GM15510 (cell line): Measurements from ENCODE around the gene MTUS2.

Experiments
- POLR2A ChIP-seq: IDR thresholded peaks from 3 replicates; pipeline ENCODE4 v1.6.1; 2011; ENCODE audit warnings: borderline replicate concordance; ENCODE audit not compliant: insufficient read length; ENCODE audit errors: extremely low read depth

The MTUS2 gene

DNA sequence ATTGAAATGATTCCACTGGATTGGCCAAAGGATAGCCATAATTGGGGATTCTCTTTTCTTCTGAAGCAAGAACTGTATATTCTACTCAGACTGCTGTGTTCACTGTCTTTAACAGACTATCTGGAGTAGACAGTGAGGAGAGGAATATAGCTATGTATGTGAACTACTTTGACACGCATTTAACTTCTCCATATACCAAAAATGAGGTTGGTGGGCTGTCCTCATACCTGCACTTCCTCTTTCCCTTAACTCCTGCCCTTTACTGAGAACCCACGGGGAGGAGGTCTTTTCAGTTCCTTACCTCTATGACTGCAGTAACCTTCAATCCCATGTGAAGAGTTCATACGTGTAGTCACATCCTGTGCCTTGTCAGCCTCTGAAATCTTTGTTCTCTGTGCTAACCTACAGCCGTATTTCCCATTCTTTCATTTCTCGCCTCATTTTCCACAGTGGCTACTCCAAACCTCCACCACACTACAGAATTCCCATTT is 305.8 kb downstream of the MTUS2 start:
- TF ChIP-seq POLR2A: no peak

DNA sequence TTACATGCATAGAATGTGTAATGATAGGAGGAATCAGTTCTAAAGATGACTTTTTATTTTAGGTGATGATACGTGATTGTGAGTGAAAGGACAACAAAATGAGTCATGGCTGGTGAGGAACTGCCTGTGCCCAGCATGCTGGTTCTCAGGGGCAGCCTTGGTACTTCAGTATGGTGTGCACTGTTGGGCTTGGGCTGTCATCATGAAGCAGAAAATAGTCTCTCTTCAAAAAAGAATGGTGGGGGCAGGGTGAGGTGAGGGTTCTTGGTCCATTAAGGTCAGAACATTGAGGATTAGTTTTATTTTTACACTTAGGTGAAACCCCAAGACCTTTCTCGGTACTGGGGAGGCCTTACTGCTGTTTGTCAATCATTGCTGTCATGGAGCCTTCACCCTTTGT is 309.5 kb downstream of the MTUS2 start:
- TF ChIP-seq POLR2A: no peak

DNA sequence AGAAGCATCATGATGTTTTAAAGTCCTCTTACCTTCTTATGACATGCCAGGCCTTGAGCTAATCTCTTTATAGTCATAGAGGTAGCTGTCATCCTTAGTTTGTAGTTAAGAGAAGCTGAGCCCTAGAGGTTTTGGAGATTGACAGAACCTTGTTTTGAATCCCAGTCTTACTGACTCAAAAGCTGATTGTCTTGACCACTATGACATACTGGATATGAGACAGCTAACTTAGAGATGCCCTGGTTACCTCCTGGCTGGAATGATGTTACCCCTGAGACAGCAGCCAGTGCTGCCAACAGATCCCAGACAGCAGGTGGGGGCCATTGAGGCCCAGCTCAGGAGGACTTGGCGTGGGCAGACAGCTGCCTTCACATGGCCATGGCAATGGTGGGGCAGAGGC is 311.0 kb downstream of the MTUS2 start:
- no peak for TF ChIP-seq POLR2A

- no peak for TF ChIP-seq POLR2A
Measured at GRCh38 chr13:29131881-29132668, 311.9 kb downstream of the MTUS2 start.

DNA sequence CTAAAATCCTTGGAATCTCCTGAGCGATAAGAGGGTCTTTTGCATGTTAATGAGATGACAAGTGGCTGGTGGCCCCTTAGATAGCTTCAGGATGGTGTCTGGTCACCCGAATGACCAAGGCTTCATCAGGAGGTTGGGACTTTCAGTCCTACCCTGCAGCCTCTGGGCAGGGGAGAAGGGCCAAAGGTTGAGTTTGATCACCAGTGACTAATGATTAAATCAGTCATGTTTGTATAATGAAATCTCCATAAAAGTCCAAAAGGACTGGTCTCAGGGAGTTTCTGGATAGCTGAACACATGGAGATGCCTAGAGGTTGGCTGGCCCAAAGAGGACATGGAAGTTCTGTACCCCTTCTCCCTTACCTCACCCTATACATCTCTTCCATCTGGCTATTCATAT is 316.2 kb downstream of the MTUS2 start:
- no peak for TF ChIP-seq POLR2A

DNA sequence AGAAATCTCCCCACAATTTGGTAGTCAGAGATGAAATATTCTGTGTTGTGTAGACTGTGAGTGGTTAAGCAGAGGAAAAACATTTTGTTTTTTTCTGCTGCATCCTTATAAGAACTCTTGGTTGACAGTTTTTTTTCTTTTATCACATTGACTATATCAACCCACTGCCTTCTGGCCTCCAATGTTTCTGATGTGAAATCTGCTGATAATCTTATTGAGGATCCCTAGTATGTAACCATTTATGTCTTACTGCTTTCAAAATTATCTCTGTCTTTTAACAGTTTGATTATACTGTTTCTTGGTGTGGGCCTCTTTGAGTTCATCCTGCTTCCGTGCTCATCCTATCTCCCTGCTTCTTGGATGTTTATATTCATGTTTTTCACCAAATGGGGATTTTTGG is 316.9 kb downstream of the MTUS2 start:
- no peak for TF ChIP-seq POLR2A

- no peak for TF ChIP-seq POLR2A
Measured at GRCh38 chr13:29137995-29138394, 317.9 kb downstream of the MTUS2 start.

DNA sequence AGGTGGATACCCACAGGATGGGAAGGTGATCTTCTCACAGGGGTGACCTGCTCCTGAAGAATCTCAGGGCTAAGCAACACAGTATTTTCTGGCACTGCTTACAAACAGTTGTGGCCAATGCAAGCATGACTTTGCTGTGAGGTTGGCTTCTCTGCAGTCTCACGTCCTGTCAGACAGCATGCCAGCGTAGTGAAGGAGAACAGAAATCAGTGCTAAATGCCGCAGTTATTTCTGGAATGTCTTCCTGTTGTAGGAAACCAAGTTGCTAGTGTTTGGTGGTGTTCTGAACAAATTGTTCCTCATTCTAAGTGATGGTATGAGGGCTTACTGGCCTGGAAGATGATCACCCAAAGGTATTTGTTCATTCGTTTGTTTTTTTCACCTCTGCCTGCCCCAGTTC is 320.1 kb downstream of the MTUS2 start:
- TF ChIP-seq POLR2A: no peak

DNA sequence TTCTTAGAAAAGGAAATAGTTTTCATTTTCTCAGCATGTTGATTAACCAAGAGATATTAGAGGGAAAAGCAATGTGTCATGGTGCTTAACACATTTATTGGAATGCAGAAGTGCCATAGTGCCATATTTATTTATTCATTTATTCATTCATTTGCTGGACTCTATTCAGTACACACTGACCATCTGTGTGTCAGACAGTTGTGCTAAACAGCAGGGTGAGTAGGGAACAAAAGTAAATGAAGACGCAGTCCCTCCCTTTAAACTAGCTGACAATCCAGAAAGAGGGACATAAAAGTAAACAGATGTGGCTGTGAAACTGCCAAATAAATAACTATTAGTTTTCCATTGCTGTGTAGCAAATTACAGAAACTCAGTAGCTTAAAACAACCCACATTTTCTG is 323.7 kb downstream of the MTUS2 start:
- no peak for TF ChIP-seq POLR2A

- no peak for TF ChIP-seq POLR2A
Measured at GRCh38 chr13:29154390-29154789, 334.3 kb downstream of the MTUS2 start.

- TF ChIP-seq POLR2A: no peak
Measured at GRCh38 chr13:29156136-29156535, 336.0 kb downstream of the MTUS2 start.

DNA sequence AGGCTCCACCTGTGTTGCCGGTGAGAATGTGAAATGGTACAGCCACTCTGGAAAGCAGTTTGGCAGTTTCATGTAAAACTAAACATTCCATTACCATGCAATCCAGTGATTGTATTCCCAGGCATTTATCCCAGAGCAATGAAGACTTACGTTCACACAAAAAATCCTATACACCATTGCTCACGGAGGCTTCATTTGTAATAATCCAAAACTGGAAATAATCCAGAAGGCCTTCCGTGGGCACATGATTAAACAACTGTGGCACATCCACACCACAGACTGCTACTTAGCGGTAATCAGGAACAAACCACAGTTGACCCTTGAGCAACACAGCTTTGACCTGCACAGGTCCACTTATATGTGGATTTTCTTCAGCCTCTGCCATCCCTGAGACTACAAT is 339.7 kb downstream of the MTUS2 start:
- no peak for TF ChIP-seq POLR2A

DNA sequence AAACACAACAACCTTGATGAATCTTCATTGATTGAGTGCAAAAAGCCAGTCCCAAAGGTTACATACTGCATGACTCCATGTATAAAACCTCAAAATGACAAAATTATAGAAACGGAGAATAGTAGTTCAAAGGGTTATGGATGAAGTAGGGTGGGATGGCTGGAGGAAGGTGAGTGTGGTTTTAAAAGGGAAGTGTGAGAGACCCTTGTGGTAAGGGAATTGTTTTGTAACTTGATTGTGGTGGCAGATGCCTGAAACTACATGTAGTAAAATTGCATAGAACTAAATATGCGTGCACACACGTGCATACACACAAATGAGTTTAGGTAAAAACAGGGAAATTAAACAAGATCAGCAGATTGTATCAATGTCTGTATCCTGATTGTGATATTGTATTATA is 340.7 kb downstream of the MTUS2 start:
- TF ChIP-seq POLR2A: no peak

GRCh38 chr13:29161676-29162075 is 341.5 kb downstream of the MTUS2 start:
- no peak for TF ChIP-seq POLR2A

GRCh38 chr13:29162638-29163235 is 342.6 kb downstream of the MTUS2 start:
- TF ChIP-seq POLR2A: no peak

- no peak for TF ChIP-seq POLR2A
Measured at GRCh38 chr13:29164116-29164515, 344.0 kb downstream of the MTUS2 start.
